GM19023 (cell line): ENCODE data around the gene BAHCC1.

Experiments used
- ATAC-seq: cut with Tn5 transposase; IDR thresholded peaks from one replicate; pipeline ENCODE4 v1.9.1; 2021; ENCODE audit warnings: mild to moderate bottlenecking, moderate library complexity; ENCODE audit not compliant: unreplicated experiment

Gene BAHCC1

GRCh38 chr17:81366648-81367047 lies 28.6 kb upstream of the BAHCC1 start:
- no peak for ATAC-seq

GRCh38 chr17:81367171-81367570 lies 28.1 kb upstream of the BAHCC1 start:
- no peak for ATAC-seq

GRCh38 chr17:81368161-81369022 lies 26.9 kb upstream of the BAHCC1 start:
- ATAC-seq: no peak

- no peak for ATAC-seq
These were observed 25.0 kb upstream of the BAHCC1 start for GRCh38 chr17:81370294-81370693.

- no peak for ATAC-seq
These were observed 23.1 kb upstream of the BAHCC1 start for GRCh38 chr17:81371910-81372760.

GRCh38 chr17:81373536-81374160 lies 21.6 kb upstream of the BAHCC1 start:
- no peak for ATAC-seq

- no peak for ATAC-seq
These were observed 20.4 kb upstream of the BAHCC1 start for GRCh38 chr17:81374890-81375289.

GRCh38 chr17:81376946-81377714 lies 18.1 kb upstream of the BAHCC1 start:
- ATAC-seq: no peak

- ATAC-seq: no peak
These were observed 16.2 kb upstream of the BAHCC1 start for GRCh38 chr17:81378941-81379511.

- no peak for ATAC-seq
These were observed 15.7 kb upstream of the BAHCC1 start for GRCh38 chr17:81379523-81379942.

GRCh38 chr17:81380131-81380530 lies 15.1 kb upstream of the BAHCC1 start:
- no peak for ATAC-seq

- no peak for ATAC-seq
These were observed 14.4 kb upstream of the BAHCC1 start for GRCh38 chr17:81380666-81381518.

GRCh38 chr17:81381632-81382577 lies 13.4 kb upstream of the BAHCC1 start:
- ATAC-seq: no peak

GRCh38 chr17:81382851-81383250 lies 12.4 kb upstream of the BAHCC1 start:
- ATAC-seq: no peak

GRCh38 chr17:81383504-81384421 lies 11.5 kb upstream of the BAHCC1 start:
- no peak for ATAC-seq

- no peak for ATAC-seq
These were observed 10.3 kb upstream of the BAHCC1 start for GRCh38 chr17:81384929-81385319.
